ENCODE results near the gene ZBED4. TPM values are rescaled to one million over a fixed set of nuclear protein-coding genes. Genes with fewer than 3 reads are reported as not detected.
A peak's percentile ranks its signal among the peaks of the same experiment; 100 is the strongest.

Gene ZBED4
- total RNA-seq, 2 donors from 2014 or later, result 18.3 to 30.7 TPM

- Mint-ChIP-seq H3K27me3 (no peaks in the 10 kb centered on the region), H3K36me3 (no peaks in the 10 kb centered on the region), H3K9me3 (no peaks in the 10 kb centered on the region), H3K4me1 (ENCODE audit: low read depth in 2 of 2) (peaks cover 9 to 16% of the 10 kb centered on the region in 2 donors), H3K4me3 (peak overlapping the region; percentile 36), H3K27ac (no peak overlapping the region)
- ATAC-seq (no peak), DNase-seq (ENCODE audit: low spot score) (no peak)
Observed at GRCh38 chr22:49935561-49935960, 81.9 kb downstream of the ZBED4 start.

GRCh38 chr22:49936018-49936972 lies 82.7 kb downstream of the ZBED4 start:
- peaks cover 5 to 13% of the 10 kb centered on the region in 2 donors for H3K4me1 Mint-ChIP-seq (ENCODE audit: low read depth in 2 of 2)
- DNase-seq (ENCODE audit: low spot score) (peak; percentile 97), ATAC-seq (peak; percentile 90 to 93)

GRCh38 chr22:49936973-49937757 lies 83.5 kb downstream of the ZBED4 start:
- Mint-ChIP-seq H3K27ac (peak overlapping the region in 1 of 2 donors; percentile 71), H3K36me3 (no peaks in the 10 kb centered on the region), H3K9me3 (no peaks in the 10 kb centered on the region), H3K27me3 (no peaks in the 10 kb centered on the region), H3K4me3 (peak overlapping the region; percentile 22), H3K4me1 (ENCODE audit: low read depth in 2 of 2) (peaks cover 5 to 13% of the 10 kb centered on the region in 2 donors)
- DNase-seq (ENCODE audit: low spot score) (no peak), ATAC-seq (no peak)

More at GRCh38 chr22:49936018-49936972, 82.7 kb downstream of the ZBED4 start:
- peak overlapping the region; percentile 18 to 71 for H3K27ac Mint-ChIP-seq
- H3K27me3 Mint-ChIP-seq, result no peaks in the 10 kb centered on the region
- H3K9me3 Mint-ChIP-seq, result no peaks in the 10 kb centered on the region
- H3K4me3 Mint-ChIP-seq, result peak overlapping the region; percentile 22
- no peaks in the 10 kb centered on the region for H3K36me3 Mint-ChIP-seq

GRCh38 chr22:49937758-49938564 lies 84.3 kb downstream of the ZBED4 start:
- H3K27ac Mint-ChIP-seq, result no peak overlapping the region

GRCh38 chr22:49938565-49939136 lies 85.0 kb downstream of the ZBED4 start:
- H3K27ac Mint-ChIP-seq, result no peak overlapping the region
- H3K4me3 Mint-ChIP-seq, result no peak overlapping the region
- DNase-seq (ENCODE audit: low spot score) (no peak), ATAC-seq (no peak)
- H3K4me1 Mint-ChIP-seq (ENCODE audit: low read depth in 2 of 2), result peaks cover 0 to 6% of the 10 kb centered on the region in 2 donors
- no peaks in the 10 kb centered on the region for H3K9me3 Mint-ChIP-seq
- no peaks in the 10 kb centered on the region for H3K36me3 Mint-ChIP-seq
- no peaks in the 10 kb centered on the region for H3K27me3 Mint-ChIP-seq

More at GRCh38 chr22:49937758-49938564, 84.3 kb downstream of the ZBED4 start:
- H3K4me1 Mint-ChIP-seq (ENCODE audit: low read depth in 2 of 2), result peaks cover 4 to 11% of the 10 kb centered on the region in 2 donors
- H3K9me3 Mint-ChIP-seq, result no peaks in the 10 kb centered on the region
- no peaks in the 10 kb centered on the region for H3K36me3 Mint-ChIP-seq
- DNase-seq (ENCODE audit: low spot score) (no peak), ATAC-seq (no peak)
- no peaks in the 10 kb centered on the region for H3K27me3 Mint-ChIP-seq
- H3K4me3 Mint-ChIP-seq, result no peak overlapping the region

Other genes starting within 250 kb of the ZBED4 start
- 10 to 100 TPM; 31.2 to 59.5 TPM for gene BRD1, start 26.0 kb upstream of the ZBED4 start, total RNA-seq
- gene ALG12, start 64.6 kb downstream of the ZBED4 start, total RNA-seq, result 10 to 100 TPM; 19.3 to 22.9 TPM
- gene CRELD2, start 64.8 kb downstream of the ZBED4 start, total RNA-seq, result 10 to 100 TPM; 59.5 to 75.7 TPM
- gene PIM3, start 106.9 kb downstream of the ZBED4 start, total RNA-seq, result 100 to 1,000 TPM in 1 of 2 donors, 10 to 100 TPM in 1; 78.5 to 115 TPM
- not detected for gene IL17REL, start 158.9 kb downstream of the ZBED4 start, total RNA-seq
- gene TTLL8, start 204.5 kb downstream of the ZBED4 start, total RNA-seq, result not detected
- gene MLC1, start 231.6 kb downstream of the ZBED4 start, total RNA-seq, result 10 to 100 TPM in 1 of 2 donors, 1 to 10 TPM in 1; 4.5 to 14.8 TPM
- gene MOV10L1, start 236.2 kb downstream of the ZBED4 start, total RNA-seq, result not detected

Measured in natural killer cell treated with Interleukin-12 subunit alpha and Interleukin-12 subunit beta and Interleukin-15 and Interleukin-18, amount 100 ng/mL, for 72 hours (primary cell).